Measurements from ENCODE around the gene NEK6.

The NEK6 gene

GRCh38 chr9:124354346-124355038 lies 96.7 kb downstream of the NEK6 start:
- DNase-seq (ENCODE audit: low read depth in 2 of 2): no peak

GRCh38 chr9:124355039-124355940 lies 97.5 kb downstream of the NEK6 start:
- no peak for DNase-seq (ENCODE audit: low read depth in 2 of 2)

- DNase-seq (ENCODE audit: low read depth in 2 of 2): no peak
These were observed 98.4 kb downstream of the NEK6 start for GRCh38 chr9:124355941-124356744.

GRCh38 chr9:124356745-124357390 lies 99.1 kb downstream of the NEK6 start:
- DNase-seq (ENCODE audit: low read depth in 2 of 2): no peak

- DNase-seq (ENCODE audit: low read depth in 2 of 2): no peak
These were observed 100.1 kb downstream of the NEK6 start for GRCh38 chr9:124357721-124358361.

GRCh38 chr9:124358631-124359030 lies 100.9 kb downstream of the NEK6 start:
- DNase-seq (ENCODE audit: low read depth in 2 of 2): no peak

GRCh38 chr9:124359426-124359825 lies 101.7 kb downstream of the NEK6 start:
- DNase-seq (ENCODE audit: low read depth in 2 of 2): no peak

GRCh38 chr9:124359855-124360678 lies 102.3 kb downstream of the NEK6 start:
- no peak for DNase-seq (ENCODE audit: low read depth in 2 of 2)

- no peak for DNase-seq (ENCODE audit: low read depth in 2 of 2)
These were observed 103.4 kb downstream of the NEK6 start for GRCh38 chr9:124361128-124361527.

- DNase-seq (ENCODE audit: low read depth in 2 of 2): no peak
These were observed 105.8 kb downstream of the NEK6 start for GRCh38 chr9:124363326-124364096.

- DNase-seq (ENCODE audit: low read depth in 2 of 2): no peak
These were observed 106.4 kb downstream of the NEK6 start for GRCh38 chr9:124364141-124364540.

- no peak for DNase-seq (ENCODE audit: low read depth in 2 of 2)
These were observed 107.3 kb downstream of the NEK6 start for GRCh38 chr9:124365036-124365435.

- no peak for DNase-seq (ENCODE audit: low read depth in 2 of 2)
These were observed 108.9 kb downstream of the NEK6 start for GRCh38 chr9:124366476-124367220.

- DNase-seq (ENCODE audit: low read depth in 2 of 2): no peak
These were observed 110.9 kb downstream of the NEK6 start for GRCh38 chr9:124368692-124369091.

- no peak for DNase-seq (ENCODE audit: low read depth in 2 of 2)
These were observed 111.6 kb downstream of the NEK6 start for GRCh38 chr9:124369231-124369797.

- DNase-seq (ENCODE audit: low read depth in 2 of 2): no peak
These were observed 113.3 kb downstream of the NEK6 start for GRCh38 chr9:124370896-124371582.

- no peak for DNase-seq (ENCODE audit: low read depth in 2 of 2)
These were observed 114.3 kb downstream of the NEK6 start for GRCh38 chr9:124372038-124372437.

GRCh38 chr9:124373386-124373785 lies 115.6 kb downstream of the NEK6 start:
- DNase-seq (ENCODE audit: low read depth in 2 of 2): no peak
